Heart left ventricle (tissue), 13 donors: Measurements from ENCODE around the gene GRK5.

ENCODE experiments used
- POLR2A ChIP-seq, 2 donors: fragments of 450-650 bp; IDR thresholded peaks; one replicate each; pipeline ENCODE4 v1.6.1; 2017; ENCODE audit warnings: antibody characterized with exemption in 2 of 2, mild to moderate bottlenecking in 2 of 2, moderate library complexity in 2 of 2
- TF ChIP-seq, protein P1 (sequence below), 12 donors: fragments of 200-600 bp; sonication (generic) in 4 of 12; IDR thresholded peaks; one replicate each; pipeline versions ENCODE4 v1.5.0 to v1.8.0; 2018 to 2022; ENCODE audit warnings: antibody characterized with exemption in 12 of 12, mild to moderate bottlenecking in 5 of 12
- donor health status: ischemic (EF 13 %, LVEDD 7.1; RV severe dilation, severe dysfunction).
- donor health status: DM: no; HTN: yes; CAD: no.
- donor health status: DM: no; HTN: no; CAD: no.
- donor health status: ischemic (EF 25% LVEDD 6.9; RV normal size, moderate dysfunction).
- donor health status: ischemic (EF 25% LVEDD 5.7; RV mildly dilated, moderate dysfunction).
- donor health status: ischemic (EF 35%, LVEDD 5.7; RV mildly dilated, moderate dysfunction).
- donor health status: nonischemic (EF 11% LVEDD 7.7; RV severe dilation, severe dysfunction).
- donor health status: DM: yes; HTN: yes; CAD: no.
- donor health status: PGD.
- donor health status: ischemic (EF 29% LVEDD 5.4; RV normal size, mild dysfunction).
- donor health status: nonischemic (EF 23%, LVEDD 6.1; RV moderate dilation, normal function).

DNA sequence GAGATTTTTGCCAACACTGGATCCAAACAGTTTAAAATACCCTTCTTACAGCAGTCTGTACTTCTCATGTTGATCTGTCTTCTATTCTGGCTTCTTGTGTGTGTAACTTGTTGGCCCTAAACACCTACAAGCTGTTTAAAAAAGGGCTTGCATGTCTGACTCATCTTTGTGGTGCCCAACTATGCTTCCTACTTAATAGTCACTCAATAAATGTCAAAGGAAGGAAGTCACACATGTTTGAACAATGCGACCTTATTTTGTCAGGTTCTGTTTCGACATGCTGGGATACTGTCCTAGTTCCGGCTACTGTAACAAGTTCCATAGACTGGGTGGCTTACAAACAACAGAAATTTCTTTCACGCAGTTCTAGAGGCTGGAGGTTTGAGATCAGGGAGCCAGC, 9.4 kb upstream of the GRK5 start:
- TF ChIP-seq, protein P1, sequence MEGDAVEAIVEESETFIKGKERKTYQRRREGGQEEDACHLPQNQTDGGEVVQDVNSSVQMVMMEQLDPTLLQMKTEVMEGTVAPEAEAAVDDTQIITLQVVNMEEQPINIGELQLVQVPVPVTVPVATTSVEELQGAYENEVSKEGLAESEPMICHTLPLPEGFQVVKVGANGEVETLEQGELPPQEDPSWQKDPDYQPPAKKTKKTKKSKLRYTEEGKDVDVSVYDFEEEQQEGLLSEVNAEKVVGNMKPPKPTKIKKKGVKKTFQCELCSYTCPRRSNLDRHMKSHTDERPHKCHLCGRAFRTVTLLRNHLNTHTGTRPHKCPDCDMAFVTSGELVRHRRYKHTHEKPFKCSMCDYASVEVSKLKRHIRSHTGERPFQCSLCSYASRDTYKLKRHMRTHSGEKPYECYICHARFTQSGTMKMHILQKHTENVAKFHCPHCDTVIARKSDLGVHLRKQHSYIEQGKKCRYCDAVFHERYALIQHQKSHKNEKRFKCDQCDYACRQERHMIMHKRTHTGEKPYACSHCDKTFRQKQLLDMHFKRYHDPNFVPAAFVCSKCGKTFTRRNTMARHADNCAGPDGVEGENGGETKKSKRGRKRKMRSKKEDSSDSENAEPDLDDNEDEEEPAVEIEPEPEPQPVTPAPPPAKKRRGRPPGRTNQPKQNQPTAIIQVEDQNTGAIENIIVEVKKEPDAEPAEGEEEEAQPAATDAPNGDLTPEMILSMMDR (IDR thresholded peaks at IDR 0.05): no peak
- TF ChIP-seq POLR2A (IDR thresholded peaks at IDR 0.05): no peak
